ENCODE results near the gene GPR142.

Gene GPR142

GRCh38 chr17:74385201-74385600 lies 17.9 kb downstream of the GPR142 start:
- no peak overlapping the region for H3K4me3 ChIP-seq (ENCODE audit: low read depth, low read length)
- no peak for TF ChIP-seq CTCF (IDR thresholded peaks at IDR 0.05; ENCODE audit: control insufficient read depth, extremely low read depth, insufficient read depth)
- DNase-seq (ENCODE audit: low read depth), result no peak

- H3K4me3 ChIP-seq (ENCODE audit: low read depth, low read length), result no peak overlapping the region
- no peak for DNase-seq (ENCODE audit: low read depth)
- TF ChIP-seq CTCF (IDR thresholded peaks at IDR 0.05; ENCODE audit: control insufficient read depth, extremely low read depth, insufficient read depth), result no peak
Observed at GRCh38 chr17:74386386-74386785, 19.1 kb downstream of the GPR142 start.

GRCh38 chr17:74387365-74388218 lies 20.3 kb downstream of the GPR142 start:
- no peak for TF ChIP-seq CTCF (IDR thresholded peaks at IDR 0.05; ENCODE audit: control insufficient read depth, extremely low read depth, insufficient read depth)
- no peak overlapping the region for H3K4me3 ChIP-seq (ENCODE audit: low read depth, low read length)
- no peak for DNase-seq (ENCODE audit: low read depth)

GRCh38 chr17:74389084-74389753 lies 21.9 kb downstream of the GPR142 start:
- H3K4me3 ChIP-seq (ENCODE audit: low read depth, low read length), result no peak overlapping the region
- DNase-seq (ENCODE audit: low read depth), result no peak
- no peak for TF ChIP-seq CTCF (IDR thresholded peaks at IDR 0.05; ENCODE audit: control insufficient read depth, extremely low read depth, insufficient read depth)

GRCh38 chr17:74389937-74390679 lies 22.8 kb downstream of the GPR142 start:
- DNase-seq (ENCODE audit: low read depth), result no peak
- TF ChIP-seq CTCF (IDR thresholded peaks at IDR 0.05; ENCODE audit: control insufficient read depth, extremely low read depth, insufficient read depth), result no peak
- H3K4me3 ChIP-seq (ENCODE audit: low read depth, low read length), result no peak overlapping the region

- DNase-seq (ENCODE audit: low read depth), result no peak
- H3K4me3 ChIP-seq (ENCODE audit: low read depth, low read length), result no peak overlapping the region
- no peak for TF ChIP-seq CTCF (IDR thresholded peaks at IDR 0.05; ENCODE audit: control insufficient read depth, extremely low read depth, insufficient read depth)
Observed at GRCh38 chr17:74390680-74391653, 23.7 kb downstream of the GPR142 start.

Data from LNCaP clone FGC (cell line).